ENCODE measurements around the gene MRPS27.
"Not testable (repeated sequence)": the region's sequence is repeated elsewhere in the genome, so short reads cannot be mapped to it uniquely, and the experiment has no call there.

Gene MRPS27

GRCh38 chr5:72307968-72308852 lies 11.8 kb downstream of the MRPS27 start:
- Mint-ChIP-seq H3K27ac (peak overlapping the region; percentile 95), H3K4me3 (peak overlapping the region; percentile 82), H3K36me3 (peaks cover 24% of the 10 kb centered on the region), H3K9me3 (no peaks in the 10 kb centered on the region), H3K27me3 (no peaks in the 10 kb centered on the region), H3K4me1 (peaks cover 39% of the 10 kb centered on the region)
- CTCF ChIA-PET: interaction anchor here (0.6 to 1.5 kb wide), 12 partner anchors 10 to 526 kb away, joined by 3 to 6 read pairs (median 4); partner anchors contain the start of genes MRPS27 and PTCD2
- peak; percentile 97 for DNase-seq

- CTCF ChIA-PET: interaction anchor here (0.6 kb wide), 1 partner anchor 524 kb away, joined by 3 read pairs; no protein-coding TSS in a partner anchor
- H3K4me3 Mint-ChIP-seq: peak overlapping the region; percentile 82
- DNase-seq: no peak
- peak overlapping the region; percentile 95 for H3K27ac Mint-ChIP-seq
- H3K27me3 Mint-ChIP-seq: no peaks in the 10 kb centered on the region
- no peaks in the 10 kb centered on the region for H3K9me3 Mint-ChIP-seq
- H3K36me3 Mint-ChIP-seq: peaks cover 21% of the 10 kb centered on the region
- H3K4me1 Mint-ChIP-seq: peaks cover 39% of the 10 kb centered on the region
Observed at GRCh38 chr5:72307573-72307967, 12.5 kb downstream of the MRPS27 start.

- Mint-ChIP-seq H3K4me1 (peaks cover 41% of the 10 kb centered on the region), H3K36me3 (peaks cover 10% of the 10 kb centered on the region), H3K4me3 (no peak overlapping the region), H3K27ac (no peak overlapping the region), H3K27me3 (no peaks in the 10 kb centered on the region), H3K9me3 (no peaks in the 10 kb centered on the region)
- CTCF ChIA-PET: interaction anchor here (0.9 kb wide), 1 partner anchor 24 kb away, joined by 3 read pairs; no protein-coding TSS in a partner anchor
- DNase-seq: no peak
Observed at GRCh38 chr5:72305194-72306142, 14.6 kb downstream of the MRPS27 start.

- Mint-ChIP-seq H3K36me3 (peaks cover 11% of the 10 kb centered on the region), H3K27me3 (no peaks in the 10 kb centered on the region), H3K4me3 (no peak overlapping the region), H3K9me3 (no peaks in the 10 kb centered on the region), H3K4me1 (peaks cover 23% of the 10 kb centered on the region), H3K27ac (no peak overlapping the region)
- DNase-seq: no peak
- CTCF ChIA-PET: no interaction called here
Observed at GRCh38 chr5:72302171-72302570, 17.9 kb downstream of the MRPS27 start.

- Mint-ChIP-seq H3K9me3 (no peaks in the 10 kb centered on the region), H3K4me3 (no peak overlapping the region), H3K27me3 (no peaks in the 10 kb centered on the region), H3K27ac (no peak overlapping the region), H3K4me1 (peaks cover 19% of the 10 kb centered on the region), H3K36me3 (peaks cover 13% of the 10 kb centered on the region)
- CTCF ChIA-PET: no interaction called here
- no peak for DNase-seq
Observed at GRCh38 chr5:72301557-72301956, 18.5 kb downstream of the MRPS27 start.

GRCh38 chr5:72300590-72301339 lies 19.3 kb downstream of the MRPS27 start:
- Mint-ChIP-seq H3K9me3 (no peaks in the 10 kb centered on the region), H3K27ac (no peak overlapping the region), H3K4me1 (peaks cover 17% of the 10 kb centered on the region), H3K27me3 (no peaks in the 10 kb centered on the region), H3K36me3 (peaks cover 17% of the 10 kb centered on the region), H3K4me3 (no peak overlapping the region)
- DNase-seq: no peak
- CTCF ChIA-PET: no interaction called here

- CTCF ChIA-PET: no interaction called here
- DNase-seq: no peak
- no peak overlapping the region for H3K27ac Mint-ChIP-seq
- peaks cover 3% of the 10 kb centered on the region for H3K4me1 Mint-ChIP-seq
- H3K27me3 Mint-ChIP-seq: no peaks in the 10 kb centered on the region
- peaks cover 21% of the 10 kb centered on the region for H3K36me3 Mint-ChIP-seq
- no peaks in the 10 kb centered on the region for H3K9me3 Mint-ChIP-seq
- no peak overlapping the region for H3K4me3 Mint-ChIP-seq
Observed at GRCh38 chr5:72298711-72299110, 21.3 kb downstream of the MRPS27 start.

GRCh38 chr5:72298136-72298535 lies 21.9 kb downstream of the MRPS27 start:
- DNase-seq, CTCF ChIA-PET, H3K27me3 Mint-ChIP-seq, H3K27ac Mint-ChIP-seq, H3K4me1 Mint-ChIP-seq, H3K4me3 Mint-ChIP-seq, H3K9me3 Mint-ChIP-seq: not testable (repeated sequence)
- peaks cover 21% of the 10 kb centered on the region for H3K36me3 Mint-ChIP-seq

GRCh38 chr5:72296256-72296655 lies 23.8 kb downstream of the MRPS27 start:
- no peak overlapping the region for H3K4me3 Mint-ChIP-seq
- CTCF ChIA-PET: no interaction called here
- no peaks in the 10 kb centered on the region for H3K27me3 Mint-ChIP-seq
- DNase-seq: no peak
- peaks cover 3% of the 10 kb centered on the region for H3K4me1 Mint-ChIP-seq
- H3K27ac Mint-ChIP-seq: no peak overlapping the region
- H3K36me3 Mint-ChIP-seq: peaks cover 21% of the 10 kb centered on the region
- no peaks in the 10 kb centered on the region for H3K9me3 Mint-ChIP-seq

GRCh38 chr5:72295539-72295938 lies 24.5 kb downstream of the MRPS27 start:
- DNase-seq: no peak
- CTCF ChIA-PET: no interaction called here
- Mint-ChIP-seq H3K4me1 (peaks cover 2% of the 10 kb centered on the region), H3K27me3 (no peaks in the 10 kb centered on the region), H3K36me3 (peaks cover 21% of the 10 kb centered on the region), H3K27ac (no peak overlapping the region), H3K9me3 (no peaks in the 10 kb centered on the region), H3K4me3 (no peak overlapping the region)

GRCh38 chr5:72294473-72294872 lies 25.6 kb downstream of the MRPS27 start:
- no peaks in the 10 kb centered on the region for H3K27me3 Mint-ChIP-seq
- H3K27ac Mint-ChIP-seq: no peak overlapping the region
- H3K36me3 Mint-ChIP-seq: peaks cover 17% of the 10 kb centered on the region
- H3K4me3 Mint-ChIP-seq: no peak overlapping the region
- H3K9me3 Mint-ChIP-seq: no peaks in the 10 kb centered on the region
- no peak for DNase-seq
- CTCF ChIA-PET: no interaction called here
- no peaks in the 10 kb centered on the region for H3K4me1 Mint-ChIP-seq

GRCh38 chr5:72293495-72294055 lies 26.5 kb downstream of the MRPS27 start:
- Mint-ChIP-seq H3K27ac (no peak overlapping the region), H3K36me3 (peaks cover 17% of the 10 kb centered on the region), H3K9me3 (no peaks in the 10 kb centered on the region), H3K4me3 (no peak overlapping the region), H3K27me3 (no peaks in the 10 kb centered on the region), H3K4me1 (no peaks in the 10 kb centered on the region)
- CTCF ChIA-PET: no interaction called here
- DNase-seq: no peak

GRCh38 chr5:72292411-72292810 lies 27.6 kb downstream of the MRPS27 start:
- Mint-ChIP-seq H3K9me3 (no peaks in the 10 kb centered on the region), H3K36me3 (peaks cover 21% of the 10 kb centered on the region), H3K27me3 (no peaks in the 10 kb centered on the region), H3K4me1 (no peaks in the 10 kb centered on the region), H3K4me3 (no peak overlapping the region), H3K27ac (no peak overlapping the region)
- CTCF ChIA-PET: no interaction called here
- no peak for DNase-seq

GRCh38 chr5:72291601-72292000 lies 28.4 kb downstream of the MRPS27 start:
- H3K27me3 Mint-ChIP-seq: no peaks in the 10 kb centered on the region
- no peaks in the 10 kb centered on the region for H3K9me3 Mint-ChIP-seq
- no peak for DNase-seq
- H3K4me3 Mint-ChIP-seq: no peak overlapping the region
- no peak overlapping the region for H3K27ac Mint-ChIP-seq
- no peaks in the 10 kb centered on the region for H3K4me1 Mint-ChIP-seq
- CTCF ChIA-PET: no interaction called here
- H3K36me3 Mint-ChIP-seq: peaks cover 23% of the 10 kb centered on the region

Measured in activated naive CD4-positive, alpha-beta T cell treated with anti-CD3 and anti-CD28 coated beads, Interleukin-2, amount 10 ng/mL, durations not matched to agents 7 days and 5 days (primary cell).